ENCODE results near the gene TEX261.

Gene TEX261

DNA sequence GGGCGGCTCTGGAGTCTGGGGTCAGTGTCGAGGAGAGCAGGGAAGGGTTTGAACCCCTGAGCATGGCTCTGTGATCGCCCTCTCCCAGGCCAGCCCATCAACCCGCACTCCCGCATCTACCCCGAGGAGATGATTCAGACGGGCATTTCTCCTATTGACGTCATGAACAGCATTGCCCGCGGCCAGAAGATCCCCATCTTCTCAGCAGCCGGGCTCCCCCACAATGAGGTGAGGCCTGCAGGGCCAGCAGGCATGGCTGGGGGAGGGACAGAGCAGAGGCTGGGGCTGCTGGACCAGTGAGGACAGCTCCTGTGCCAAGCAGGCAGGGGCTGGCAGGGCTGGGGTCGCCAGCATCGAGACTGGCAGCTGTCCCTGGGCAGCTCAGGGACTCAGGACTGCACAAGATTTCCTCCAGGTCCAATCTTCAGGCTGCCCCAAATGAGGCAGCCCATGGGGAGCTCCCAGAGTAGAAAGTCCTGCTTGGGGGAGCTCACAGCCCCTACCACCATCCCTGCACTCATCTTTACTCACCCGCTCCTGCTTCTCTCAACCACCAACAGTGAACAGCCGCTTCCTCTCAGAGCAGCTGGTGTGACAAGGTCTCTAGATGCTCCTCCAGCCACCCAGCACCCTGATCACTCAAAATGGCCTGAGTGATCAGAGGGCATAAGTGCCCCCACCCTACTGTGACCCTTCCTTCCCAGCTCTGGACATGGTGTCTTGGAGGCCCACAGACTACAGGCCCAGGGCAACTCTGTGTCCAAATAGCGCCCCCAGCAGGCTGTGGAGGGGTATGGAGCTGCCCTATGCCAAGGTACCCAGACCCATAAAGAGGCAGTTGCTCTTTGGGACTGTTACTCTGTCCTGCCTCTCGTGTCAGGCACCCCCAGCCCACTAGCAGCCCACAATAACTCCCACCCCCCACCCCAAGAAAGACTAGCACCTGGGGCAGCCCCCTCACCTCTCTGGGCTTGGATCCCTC is 34.5 kb downstream of the TEX261 start:
- no peak for DNase-seq (ENCODE audit: low read depth in 2 of 2, low spot score in 1 of 2)

DNA sequence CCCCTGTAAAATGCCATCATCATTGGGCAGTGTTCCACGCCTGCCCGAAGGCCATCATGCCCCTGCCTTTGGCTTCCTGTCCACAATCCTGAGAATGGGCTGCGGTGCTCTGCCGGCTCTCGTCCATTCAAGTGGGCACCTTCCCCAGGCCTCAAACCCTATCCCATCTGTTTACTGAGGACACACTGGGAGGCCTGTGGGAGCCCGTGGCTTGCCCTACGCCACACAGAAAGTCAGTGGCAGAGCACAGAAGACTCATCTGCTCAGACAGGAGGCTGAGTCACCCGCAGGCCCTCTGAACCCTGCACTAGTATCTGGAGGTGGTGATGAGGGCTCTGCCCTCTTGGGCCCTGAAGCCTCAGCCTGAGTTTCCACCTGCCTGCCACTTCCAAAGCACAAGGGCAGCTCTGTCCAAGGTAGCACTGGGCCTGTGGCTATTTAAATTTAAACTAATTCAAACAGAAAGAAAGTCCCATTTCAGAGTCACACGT is 35.4 kb downstream of the TEX261 start:
- DNase-seq (ENCODE audit: low read depth in 2 of 2, low spot score in 1 of 2), result no peak

DNA sequence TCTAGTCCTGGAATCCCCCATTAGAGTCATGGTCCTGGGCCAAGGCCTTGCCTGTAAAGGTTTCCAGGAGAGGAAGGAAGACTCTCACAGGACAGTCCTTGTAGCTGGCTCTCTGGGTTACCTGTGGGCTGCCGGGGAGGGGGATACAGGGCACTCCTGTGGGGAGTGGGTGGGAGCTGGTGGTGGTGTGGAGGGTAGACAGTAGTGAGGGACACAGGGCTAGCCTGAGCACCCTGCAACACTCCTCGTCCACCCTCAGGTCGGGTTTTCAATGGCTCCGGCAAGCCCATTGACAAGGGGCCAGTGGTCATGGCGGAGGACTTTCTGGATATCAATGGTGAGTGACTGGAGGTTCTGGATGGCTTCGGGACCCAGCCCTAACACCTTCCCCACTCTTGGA is 35.9 kb downstream of the TEX261 start:
- no peak for DNase-seq (ENCODE audit: low read depth in 2 of 2, low spot score in 1 of 2)

DNA sequence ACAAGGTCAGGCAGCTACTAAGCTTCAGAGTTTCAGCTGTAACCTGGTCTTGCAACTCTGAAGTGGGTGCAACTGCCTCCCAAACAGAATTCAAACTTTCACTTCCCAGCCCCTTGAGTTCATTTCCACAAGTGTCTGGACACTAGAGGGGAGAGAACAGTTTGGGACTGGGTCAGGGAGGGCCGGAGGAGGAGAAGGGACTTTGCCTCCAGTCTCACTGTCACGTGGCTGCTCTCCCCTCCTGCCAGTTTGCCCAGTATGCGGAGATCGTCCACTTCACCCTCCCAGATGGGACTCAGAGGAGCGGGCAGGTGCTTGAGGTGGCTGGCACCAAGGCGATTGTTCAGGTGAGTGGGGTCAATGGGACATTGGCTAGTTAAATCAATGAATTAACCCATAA is 36.9 kb downstream of the TEX261 start:
- no peak for DNase-seq (ENCODE audit: low read depth in 2 of 2, low spot score in 1 of 2)

DNA sequence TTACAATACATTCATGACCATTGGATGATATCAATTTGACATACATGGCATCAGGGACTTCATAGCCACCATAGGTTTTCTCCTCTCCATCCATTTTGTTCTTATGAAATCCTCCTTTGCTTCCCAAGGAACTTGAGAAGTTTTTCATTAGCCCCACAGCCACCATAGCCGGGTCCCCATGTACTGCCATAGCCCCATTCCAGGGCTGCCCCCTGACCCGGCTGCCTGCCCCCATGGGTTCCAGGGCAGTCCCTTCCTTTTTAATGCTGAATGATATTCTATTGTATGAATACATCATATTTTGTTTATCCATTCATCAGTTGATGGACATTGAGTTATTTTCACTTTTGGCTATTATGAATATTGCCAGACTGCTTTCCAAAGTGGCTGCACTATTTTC is 38.5 kb downstream of the TEX261 start:
- no peak for DNase-seq (ENCODE audit: low read depth in 2 of 2, low spot score in 1 of 2)

DNA sequence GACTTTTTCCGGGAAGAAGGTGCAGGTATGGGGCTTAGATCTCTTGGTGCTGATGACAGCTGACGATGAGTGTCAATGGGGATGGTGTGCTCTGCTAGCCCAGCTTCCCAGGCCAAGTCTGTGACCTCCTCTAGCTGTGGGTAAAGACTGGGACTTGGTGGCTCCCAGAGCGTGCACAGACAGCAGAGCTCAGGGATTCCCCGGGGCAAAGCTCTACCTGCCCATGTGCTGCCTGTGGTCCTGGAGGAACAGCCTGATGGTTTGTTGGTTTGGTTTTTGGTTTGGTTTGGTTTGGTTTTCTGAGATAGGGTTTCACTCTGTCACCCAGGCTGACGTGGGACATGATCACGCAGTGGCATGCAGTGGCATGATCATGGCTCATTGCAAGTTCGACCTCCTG is 39.8 kb downstream of the TEX261 start:
- DNase-seq (ENCODE audit: low read depth in 2 of 2, low spot score in 1 of 2), result no peak

DNA sequence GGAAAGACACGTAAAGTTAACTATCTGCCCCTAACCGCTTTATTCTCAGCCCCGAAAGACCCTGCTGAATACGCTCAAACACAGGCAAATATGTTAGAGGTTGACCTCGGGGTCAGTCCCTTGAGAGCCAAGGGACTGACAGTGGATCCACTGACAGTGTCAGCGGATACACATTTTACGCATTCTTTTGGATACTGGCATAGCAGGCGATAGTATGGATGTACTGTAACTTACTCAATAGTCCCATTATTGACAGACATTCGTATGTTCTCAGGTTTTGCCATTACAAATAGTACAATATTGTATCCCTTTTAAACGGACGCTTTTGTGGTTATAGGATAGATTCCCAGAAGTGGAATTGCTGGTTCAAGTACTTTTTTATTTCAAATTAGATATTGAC is 45.6 kb downstream of the TEX261 start:
- no peak for DNase-seq (ENCODE audit: low read depth in 2 of 2, low spot score in 1 of 2)

DNA sequence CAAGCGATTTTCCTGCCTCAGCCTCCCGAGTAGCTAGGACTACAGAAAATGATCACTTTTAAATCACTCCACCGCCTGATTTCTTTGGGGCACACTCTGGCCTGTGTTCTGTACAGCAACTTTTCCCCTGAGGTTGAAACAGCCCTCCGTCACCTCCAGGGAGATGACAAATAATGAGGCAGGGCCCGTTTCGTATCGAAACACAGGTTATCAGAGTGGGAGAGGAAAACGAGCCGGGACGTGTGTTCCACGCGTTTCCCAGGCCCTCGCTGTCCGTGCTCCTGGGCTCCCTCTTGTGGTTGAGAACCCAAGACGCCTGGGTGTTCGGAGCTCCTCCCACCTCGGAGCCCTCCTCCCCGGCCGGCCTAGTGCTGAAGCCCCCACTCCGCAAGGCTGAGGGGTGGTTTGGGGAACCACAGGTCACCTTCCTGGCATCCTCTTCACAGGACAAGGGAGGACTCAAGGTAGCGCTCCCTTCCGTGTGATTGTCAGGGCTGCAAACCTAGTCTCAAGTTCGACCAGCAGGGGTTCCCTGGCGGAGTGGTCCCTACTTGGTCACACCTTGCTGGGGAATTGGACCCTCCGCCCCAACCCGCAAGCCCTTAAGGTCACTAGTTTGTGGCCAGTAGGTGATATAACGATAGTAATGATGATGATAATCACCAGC is 46.2 kb downstream of the TEX261 start:
- DNase-seq (ENCODE audit: low read depth in 2 of 2, low spot score in 1 of 2), result peak; percentile 47 to 56

DNA sequence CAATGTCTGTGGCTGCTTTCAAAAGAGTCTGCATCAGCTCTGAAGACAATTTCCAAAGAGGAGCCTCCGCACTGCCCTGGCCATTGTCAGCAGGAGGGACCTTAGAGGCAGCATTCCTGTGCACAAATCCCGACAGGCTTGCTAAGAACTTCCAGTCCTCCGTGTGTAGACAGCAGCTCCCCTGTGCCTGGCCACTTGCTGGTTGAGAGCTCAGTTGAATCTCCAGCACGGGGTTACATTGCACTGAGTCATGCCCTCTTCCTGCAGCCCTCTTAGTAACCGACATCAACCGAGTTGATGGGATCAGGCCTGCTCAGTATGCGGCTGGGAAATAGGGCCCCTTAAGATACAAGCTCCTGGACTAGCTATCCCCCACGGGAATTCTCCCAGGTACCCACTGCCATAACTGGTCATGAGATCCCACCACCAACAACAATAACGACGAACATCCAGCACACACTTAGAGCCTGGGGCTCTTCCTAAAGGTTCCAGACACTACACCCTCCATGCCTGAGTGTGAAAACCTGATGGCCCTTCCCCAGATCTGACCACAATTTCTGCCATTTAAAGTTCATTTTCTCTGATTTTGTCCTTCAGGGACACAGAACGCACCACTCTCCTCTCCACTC is 47.0 kb downstream of the TEX261 start:
- DNase-seq (ENCODE audit: low read depth in 2 of 2, low spot score in 1 of 2), result no peak

DNA sequence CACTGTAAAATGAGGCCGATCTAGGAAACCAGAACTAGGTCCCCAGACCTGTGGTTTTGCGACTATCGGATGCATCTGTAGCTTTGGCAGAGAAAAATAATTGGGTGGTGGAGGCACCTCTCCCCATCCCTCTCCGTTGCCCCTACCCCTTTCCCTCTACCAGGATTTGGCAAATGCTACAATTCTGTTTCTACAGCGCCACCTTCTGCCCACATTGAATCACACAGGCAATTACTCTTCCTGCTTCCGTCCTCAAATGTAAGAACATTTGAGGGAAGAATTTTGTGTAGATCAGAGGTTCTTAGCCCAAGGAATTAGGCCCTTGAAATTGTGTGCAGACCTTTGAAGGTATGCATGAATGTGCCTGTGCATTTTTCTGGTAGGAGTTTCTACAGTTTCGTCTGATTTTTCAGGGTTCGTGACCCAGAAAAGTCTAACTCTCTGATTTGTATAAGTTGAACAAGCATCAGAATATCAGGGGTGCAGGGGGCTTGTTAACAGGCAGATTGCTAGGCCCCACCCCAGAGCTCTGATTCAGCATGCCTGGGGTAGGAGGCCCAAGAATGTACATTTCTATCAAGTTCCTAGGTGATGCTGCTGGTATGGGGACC is 47.7 kb downstream of the TEX261 start:
- DNase-seq (ENCODE audit: low read depth in 2 of 2, low spot score in 1 of 2), result peak in 1 of 2 donors; percentile 11

DNA sequence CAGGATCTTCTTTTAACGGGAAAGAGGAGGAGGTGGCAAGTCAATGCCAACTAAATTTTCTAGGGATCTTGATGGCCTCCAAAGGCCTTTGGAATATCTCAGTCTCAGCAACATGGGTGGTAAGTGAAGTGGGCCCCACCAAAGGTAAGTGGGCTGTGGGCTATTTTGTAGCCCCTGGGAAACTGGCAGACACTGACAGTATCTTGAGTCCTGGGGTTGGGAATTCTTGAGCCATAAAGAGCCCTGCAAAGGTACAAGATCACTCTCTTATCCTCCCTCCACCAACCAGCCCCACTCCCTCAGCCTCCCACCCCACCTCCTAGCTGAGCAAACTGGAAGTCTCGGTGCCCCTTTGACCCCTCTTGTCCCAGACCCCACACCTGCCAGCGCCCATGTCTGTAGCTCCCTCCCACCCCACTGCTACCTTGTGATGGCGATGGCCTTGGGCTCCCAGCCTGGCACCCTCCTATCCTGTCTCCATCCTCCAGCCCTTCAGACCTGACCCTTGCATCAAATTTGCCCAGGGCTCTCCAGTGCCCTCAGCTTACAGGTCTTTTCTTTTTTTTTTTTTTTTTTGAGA is 50.5 kb downstream of the TEX261 start:
- DNase-seq (ENCODE audit: low read depth in 2 of 2, low spot score in 1 of 2), result no peak

DNA sequence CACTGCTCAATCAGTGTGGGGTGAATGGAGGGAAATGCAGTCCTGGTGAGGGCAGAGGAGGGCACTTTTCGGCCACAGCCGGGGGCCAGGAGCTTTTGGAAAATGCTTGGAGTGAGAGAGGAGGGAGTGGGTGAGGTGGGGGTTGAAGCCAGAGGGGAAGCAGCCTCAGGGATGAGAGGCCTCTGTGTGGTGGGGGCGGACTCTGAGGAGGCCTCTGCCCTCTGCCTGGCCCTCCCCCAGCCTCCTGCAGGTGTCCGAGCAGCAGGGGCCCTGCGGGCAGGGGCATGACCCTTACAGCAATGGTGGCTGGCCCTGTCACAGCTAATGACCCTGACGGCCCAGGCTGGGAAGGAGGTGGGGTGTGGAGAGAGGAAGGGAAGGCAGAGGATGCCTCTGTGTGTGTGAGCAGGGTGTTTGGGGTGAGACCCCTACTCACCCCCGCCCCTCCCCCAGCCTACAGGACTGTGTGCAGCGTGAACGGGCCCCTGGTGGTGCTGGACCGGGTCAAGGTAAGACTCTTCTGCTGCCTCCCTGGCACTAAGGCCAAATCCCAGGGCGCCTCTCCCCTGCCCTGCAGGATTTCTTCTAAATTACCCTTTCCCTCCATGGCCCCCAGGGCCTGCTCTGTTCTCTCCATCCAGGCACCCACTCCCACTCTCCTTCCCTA is 51.3 kb downstream of the TEX261 start:
- DNase-seq (ENCODE audit: low read depth in 2 of 2, low spot score in 1 of 2), result no peak

DNA sequence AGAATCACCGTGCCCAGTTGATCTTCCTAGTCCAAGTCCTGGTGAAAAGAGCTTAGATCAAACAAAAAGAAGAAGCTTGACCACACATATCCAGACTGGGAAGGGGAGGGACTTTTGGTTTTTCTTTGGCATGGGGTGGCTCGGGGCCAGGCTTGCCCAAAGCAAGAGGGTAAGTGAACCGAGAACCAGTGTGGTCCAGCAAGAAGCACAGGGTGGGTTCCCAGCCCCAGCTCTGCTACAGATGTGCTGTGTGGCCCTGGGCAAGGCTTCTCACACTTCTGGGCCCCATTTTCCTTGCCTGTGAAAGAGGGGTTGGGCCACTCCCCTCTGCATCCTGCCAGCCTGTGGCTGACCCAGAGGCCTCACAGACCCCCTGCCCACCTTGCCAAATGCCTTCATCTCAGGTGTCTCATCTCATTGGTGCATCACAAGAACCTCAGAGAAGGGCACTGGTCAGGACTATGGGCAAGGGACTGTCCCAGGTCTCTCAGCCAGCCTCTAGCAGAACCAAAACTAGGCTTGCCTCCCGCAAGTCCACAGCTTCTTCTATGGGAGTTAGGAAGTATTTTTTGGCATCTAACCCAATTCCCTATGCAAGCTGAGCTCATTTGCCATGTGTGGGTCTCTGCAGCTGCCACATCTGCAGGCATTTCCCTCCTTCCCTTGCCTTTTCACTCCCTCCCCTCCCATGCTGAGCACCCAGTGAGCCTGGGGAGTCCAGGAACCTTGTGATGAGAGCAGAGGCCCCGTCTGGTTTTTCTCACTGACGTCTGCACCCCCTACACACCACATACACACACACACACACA is 52.1 kb downstream of the TEX261 start:
- no peak for DNase-seq (ENCODE audit: low read depth in 2 of 2, low spot score in 1 of 2)

DNA sequence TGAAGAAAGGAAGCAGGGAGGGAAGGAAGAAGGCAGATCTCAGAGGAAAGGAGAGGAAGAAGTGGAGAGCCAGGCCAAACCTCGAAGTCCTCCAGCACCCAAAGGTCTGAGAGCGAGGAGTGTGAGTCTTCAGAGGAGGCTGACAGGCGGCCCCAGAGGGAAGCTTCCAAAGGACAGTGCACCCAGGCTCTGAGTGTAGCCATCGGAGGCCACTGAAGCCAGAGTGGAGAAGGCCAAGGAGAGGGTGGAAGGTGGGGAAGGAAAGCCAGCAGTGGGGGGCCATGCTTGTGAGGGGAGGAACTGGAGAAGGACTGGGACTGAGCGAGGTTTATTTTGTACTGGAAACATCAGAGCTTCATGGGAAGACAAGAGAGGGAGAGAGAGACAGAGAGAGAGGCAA is 53.0 kb downstream of the TEX261 start:
- DNase-seq (ENCODE audit: low read depth in 2 of 2, low spot score in 1 of 2), result no peak

DNA sequence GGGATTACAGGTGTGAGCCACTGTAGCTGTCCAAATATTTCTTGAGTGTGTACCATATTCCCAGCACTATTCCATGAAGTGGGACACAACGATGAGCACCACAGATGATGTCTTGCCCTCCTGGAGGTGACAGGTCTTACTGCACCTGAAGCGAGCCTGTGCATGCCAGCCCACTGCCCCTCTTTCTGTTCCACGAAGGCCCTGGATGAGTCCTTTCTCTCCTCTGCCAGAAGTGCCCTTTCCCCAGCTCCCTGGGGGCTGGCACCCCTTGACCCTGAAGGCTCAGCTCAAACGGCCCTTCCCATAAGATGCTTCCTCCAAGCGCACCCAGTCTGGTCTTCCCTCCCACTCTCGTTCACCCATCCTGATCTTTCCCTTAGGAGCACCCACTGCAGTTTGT is 53.5 kb downstream of the TEX261 start:
- DNase-seq (ENCODE audit: low read depth in 2 of 2, low spot score in 1 of 2), result no peak

DNA sequence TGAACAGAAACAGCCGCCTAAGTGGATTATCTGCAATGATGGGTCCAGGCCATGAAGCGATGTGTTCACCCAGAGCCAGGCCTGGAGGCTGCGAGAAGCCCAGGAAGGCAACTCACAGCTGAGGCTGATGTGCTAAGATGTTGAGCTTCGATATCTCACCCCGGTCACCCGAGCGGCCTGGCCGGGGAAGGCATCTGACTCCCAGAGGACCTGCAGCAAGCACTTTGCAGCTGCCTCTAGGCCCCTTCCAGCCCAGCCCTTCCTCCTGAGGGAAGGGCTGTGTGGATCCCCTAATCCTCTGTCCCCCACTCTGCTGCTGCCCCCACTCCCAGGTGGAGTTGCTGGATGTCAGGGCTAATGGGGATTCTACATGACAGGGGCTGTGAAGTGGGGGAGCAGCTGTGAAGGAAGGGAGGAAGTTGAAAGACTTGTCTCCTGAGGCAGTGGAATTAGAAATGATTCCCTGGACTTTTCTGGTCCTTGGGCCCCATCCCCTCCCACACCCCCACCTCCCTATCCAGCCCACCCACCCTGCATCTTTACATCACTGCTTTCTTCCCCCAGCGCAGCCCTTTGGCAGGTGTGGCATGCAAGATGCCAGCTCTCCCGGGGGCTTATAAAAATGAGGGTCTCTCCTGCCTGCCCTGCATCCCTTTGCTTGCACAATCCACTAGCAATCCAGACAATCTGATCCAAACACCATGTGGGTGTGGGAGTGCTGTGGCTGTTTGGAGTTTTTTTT is 54.7 kb downstream of the TEX261 start:
- DNase-seq (ENCODE audit: low read depth in 2 of 2, low spot score in 1 of 2), result no peak

DNA sequence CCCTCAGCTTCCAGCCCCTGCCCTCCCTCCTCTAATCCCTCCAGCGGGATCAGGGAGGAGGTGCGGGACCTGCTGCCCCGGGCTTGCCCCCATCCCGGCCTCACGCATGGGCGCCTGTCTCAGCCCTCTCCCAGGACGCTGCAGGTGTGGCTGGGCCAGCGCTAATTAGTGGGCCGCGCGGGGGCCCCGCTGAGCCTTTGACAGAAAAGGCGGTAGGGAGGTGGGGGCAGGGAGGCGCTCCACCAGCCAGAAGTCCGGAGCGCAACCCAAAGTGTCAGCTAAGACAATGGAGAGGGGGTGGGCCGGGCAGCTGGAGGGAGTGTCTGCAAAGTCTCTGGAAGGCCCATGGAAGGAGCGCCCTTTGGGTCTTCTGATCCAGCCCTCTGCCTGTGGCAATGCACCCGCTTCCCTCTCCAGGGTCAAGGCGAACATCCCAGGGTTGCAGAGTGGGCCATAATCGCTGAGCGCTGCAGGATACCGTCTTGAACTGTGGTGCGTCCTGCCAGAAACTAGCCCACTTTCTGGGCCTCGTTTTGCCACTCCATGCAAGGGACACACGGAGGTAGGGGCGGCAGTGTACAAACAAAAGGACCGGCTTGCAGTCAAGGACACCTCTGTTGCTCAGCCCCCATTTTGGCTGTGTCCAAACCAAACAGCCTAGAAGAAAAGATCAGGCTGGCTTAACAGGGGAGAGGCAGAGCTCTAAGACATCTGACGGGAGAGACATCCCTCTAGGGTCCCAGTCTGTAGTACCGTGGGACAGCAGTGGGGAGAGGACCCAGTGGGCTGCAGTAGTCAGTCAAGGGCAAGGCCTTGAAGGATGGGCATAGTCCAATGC is 55.5 kb downstream of the TEX261 start:
- DNase-seq (ENCODE audit: low read depth in 2 of 2, low spot score in 1 of 2), result no peak

DNA sequence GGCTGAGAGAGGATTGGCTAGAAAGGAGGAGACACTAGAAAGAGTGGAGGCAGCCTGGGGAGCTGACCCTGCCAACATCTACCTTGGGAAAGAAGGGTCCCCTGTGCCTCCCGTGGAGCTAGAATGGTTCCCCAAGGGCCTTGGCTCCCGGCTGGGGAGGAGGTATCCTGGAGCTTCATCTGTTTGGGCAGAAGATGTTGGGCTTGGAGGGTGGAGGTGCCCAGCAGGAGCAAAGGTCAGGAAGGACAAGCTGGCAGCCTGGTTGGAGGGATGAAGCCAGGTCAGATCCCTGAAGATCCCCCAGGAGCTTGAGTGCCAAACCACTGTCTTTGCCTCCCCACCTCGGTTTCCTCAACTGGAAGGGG is 56.1 kb downstream of the TEX261 start:
- DNase-seq (ENCODE audit: low read depth in 2 of 2, low spot score in 1 of 2), result no peak

Data from stimulated activated CD8-positive, alpha-beta memory T cell treated with anti-CD3 and anti-CD28 coated beads, Interleukin-4, amount 100 ng/mL, for 4 hours (primary cell).